Neural progenitor cell (in vitro differentiated cells): ENCODE data around the gene KLHL30. TPM values are rescaled to one million over a fixed set of nuclear protein-coding genes. Genes with fewer than 3 reads are reported as not detected.
A peak's percentile ranks its signal among the peaks of the same experiment; 100 is the strongest.

Experiments
- DNase-seq: peaks from one replicate; pipeline ENCODE4 v3.0.0-alpha.2; 2016; ENCODE audit warnings: low spot score
- H2AFZ ChIP-seq: fragments of 200-600 bp; sonication (generic); replicated peaks from 2 replicates; pipeline ENCODE4 v1.6.1; 2016; ENCODE audit warnings: antibody characterized with exemption
- H3F3A ChIP-seq: fragments of 200-600 bp; sonication (generic); 2 replicates; pipeline ENCODE4 v1.6.1; 2016; ENCODE audit warnings: antibody characterized with exemption, low read depth
- H3K27ac ChIP-seq: fragments of 200-600 bp; sonication (generic); 2 replicates; pipeline ENCODE4 v1.5.1; 2016; ENCODE audit warnings: mild to moderate bottlenecking
- H3K27me3 ChIP-seq: fragments of 200-600 bp; sonication (generic); 2 replicates; pipeline ENCODE4 v1.6.1; 2016; ENCODE audit warnings: mild to moderate bottlenecking, moderate library complexity
- H3K36me3 ChIP-seq: fragments of 200-600 bp; sonication (generic); 2 replicates; pipeline ENCODE4 v1.5.1; 2016
- H3K4me1 ChIP-seq: fragments of 200-600 bp; sonication (generic); 2 replicates; pipeline ENCODE4 v1.6.1; 2016; ENCODE audit warnings: mixed run types
- H3K4me2 ChIP-seq: fragments of 200-600 bp; sonication (generic); 2 replicates; pipeline ENCODE4 v1.6.1; 2016
- H3K4me3 ChIP-seq: fragments of 200-600 bp; sonication (generic); 2 replicates; pipeline ENCODE4 v1.5.1; 2016
- H3K79me2 ChIP-seq: fragments of 200-600 bp; sonication (generic); 2 replicates; pipeline ENCODE4 v1.6.1; 2016; ENCODE audit warnings: low read depth
- H3K9ac ChIP-seq: fragments of 200-600 bp; sonication (generic); 2 replicates; pipeline ENCODE4 v1.6.1; 2016
- H3K9me3 ChIP-seq: fragments of 200-600 bp; sonication (generic); 2 replicates; pipeline ENCODE4 v1.5.1; 2016; ENCODE audit warnings: low read depth
- H4K20me1 ChIP-seq: fragments of 200-600 bp; sonication (generic); 2 replicates; pipeline ENCODE4 v1.6.1; 2016; ENCODE audit warnings: low read depth
- H3K27ac Mint-ChIP-seq: 3 replicates; pipeline ENCODE4 v1.8.0; 2021; ENCODE audit warnings: mixed read lengths
- H3K27me3 Mint-ChIP-seq: 2 replicates; pipeline ENCODE4 v1.8.0; 2022; ENCODE audit warnings: low read depth, mild to moderate bottlenecking, inconsistent platforms, moderate library complexity, mixed read lengths; ENCODE audit not compliant: insufficient read depth
- H3K36me3 Mint-ChIP-seq: 3 replicates; pipeline ENCODE4 v1.8.0; 2021; ENCODE audit warnings: mixed read lengths
- H3K4me1 Mint-ChIP-seq: 3 replicates; pipeline ENCODE4 v1.8.0; 2021; ENCODE audit warnings: mixed read lengths
- H3K4me3 Mint-ChIP-seq: 3 replicates; pipeline ENCODE4 v1.8.0; 2021; ENCODE audit warnings: mild to moderate bottlenecking, moderate library complexity, mixed read lengths
- H3K9me3 Mint-ChIP-seq: 3 replicates; pipeline ENCODE4 v1.8.0; 2020; ENCODE audit warnings: mixed read lengths
- CTCF ChIP-seq: fragments of 200-600 bp; sonication (generic); IDR thresholded peaks from 2 replicates; pipeline ENCODE4 v1.5.1; 2017; ENCODE audit warnings: antibody characterized with exemption, mild to moderate bottlenecking
- EZH2 ChIP-seq: fragments of 200-600 bp; sonication (generic); IDR thresholded peaks from 2 replicates; pipeline ENCODE4 v1.6.1; 2017; ENCODE audit warnings: antibody characterized with exemption, mild to moderate bottlenecking, moderate library complexity
- EZH2phosphoT487 ChIP-seq: fragments of 200-600 bp; sonication (generic); IDR thresholded peaks from 2 replicates; pipeline ENCODE4 v1.6.1; 2017; ENCODE audit warnings: antibody characterized with exemption
- total RNA-seq: library from RNA; depleted of rRNA; stranded (reverse); fragments of >200 nt; gene quantifications from 2 replicates; pipeline ENCODE4 v1.2.3, GENCODE V29; 2015; ENCODE audit warnings: low replicate concordance

Gene KLHL30
- total RNA-seq, 1 donor from 2014 or later, result not detected

GRCh38 chr2:238159071-238159539 is 20.6 kb downstream of the KLHL30 start:
- Mint-ChIP-seq H3K9me3 (peaks cover under 1% of the 10 kb centered on the region), H3K4me1 (peaks cover 19% of the 10 kb centered on the region), H3K27ac (no peak overlapping the region), H3K36me3 (no peaks in the 10 kb centered on the region), H3K4me3 (peak overlapping the region; percentile 83), H3K27me3 (peaks cover 26% of the 10 kb centered on the region)
- H3K4me2 ChIP-seq, result peak overlapping the region; percentile 81
- peak overlapping the region; percentile 44 for H3K4me3 ChIP-seq
- H3K79me2 ChIP-seq, result no peaks in the 10 kb centered on the region
- H4K20me1 ChIP-seq, result peaks cover 30% of the 10 kb centered on the region
- no peak overlapping the region for H2AFZ ChIP-seq
- TF ChIP-seq EZH2, result peak; percentile 70
- no peak for TF ChIP-seq EZH2phosphoT487
- no peak for TF ChIP-seq CTCF
- H3K27me3 ChIP-seq, result peaks cover 75% of the 10 kb centered on the region
- no peaks in the 10 kb centered on the region for H3K9me3 ChIP-seq
- no peak overlapping the region for H3K27ac ChIP-seq
- H3K36me3 ChIP-seq, result no peaks in the 10 kb centered on the region
- peak; percentile 48 for DNase-seq
- H3K9ac ChIP-seq, result no peak overlapping the region
- H3F3A ChIP-seq, result peaks cover 12% of the 10 kb centered on the region
- peaks cover 11% of the 10 kb centered on the region for H3K4me1 ChIP-seq

GRCh38 chr2:238159661-238160205 is 21.3 kb downstream of the KLHL30 start:
- no peaks in the 10 kb centered on the region for H3K36me3 ChIP-seq
- H3K9ac ChIP-seq, result no peak overlapping the region
- H3K4me2 ChIP-seq, result peak overlapping the region; percentile 81
- TF ChIP-seq CTCF, result no peak
- no peak for TF ChIP-seq EZH2
- TF ChIP-seq EZH2phosphoT487, result no peak
- peaks cover under 1% of the 10 kb centered on the region for H3K9me3 Mint-ChIP-seq
- H3K27me3 ChIP-seq, result peaks cover 82% of the 10 kb centered on the region
- H3K27ac ChIP-seq, result no peak overlapping the region
- peak overlapping the region; percentile 83 for H3K4me3 Mint-ChIP-seq
- H3K4me3 ChIP-seq, result peak overlapping the region; percentile 44
- H3K27ac Mint-ChIP-seq, result no peak overlapping the region
- H4K20me1 ChIP-seq, result peaks cover 30% of the 10 kb centered on the region
- H3K9me3 ChIP-seq, result no peaks in the 10 kb centered on the region
- no peak for DNase-seq
- peaks cover 11% of the 10 kb centered on the region for H3K4me1 ChIP-seq
- H3K79me2 ChIP-seq, result no peaks in the 10 kb centered on the region
- H3K27me3 Mint-ChIP-seq, result peaks cover 29% of the 10 kb centered on the region
- H2AFZ ChIP-seq, result no peak overlapping the region
- H3K4me1 Mint-ChIP-seq, result peaks cover 16% of the 10 kb centered on the region
- H3F3A ChIP-seq, result peaks cover 12% of the 10 kb centered on the region
- peaks cover under 1% of the 10 kb centered on the region for H3K36me3 Mint-ChIP-seq

- Histone ChIP-seq H3K9ac (no peak overlapping the region), H2AFZ (no peak overlapping the region), H3K4me3 (no peak overlapping the region), H3K27ac (no peak overlapping the region), H3F3A (peaks cover 12% of the 10 kb centered on the region), H4K20me1 (peaks cover 33% of the 10 kb centered on the region), H3K4me1 (peaks cover 11% of the 10 kb centered on the region), H3K4me2 (no peak overlapping the region), H3K9me3 (no peaks in the 10 kb centered on the region), H3K36me3 (no peaks in the 10 kb centered on the region), H3K27me3 (peaks cover 89% of the 10 kb centered on the region), H3K79me2 (no peaks in the 10 kb centered on the region)
- peak overlapping the region; percentile 33 for H3K4me3 Mint-ChIP-seq
- peak; percentile 54 for TF ChIP-seq CTCF
- no peak for TF ChIP-seq EZH2phosphoT487
- peaks cover 3% of the 10 kb centered on the region for H3K36me3 Mint-ChIP-seq
- H3K9me3 Mint-ChIP-seq, result peaks cover 3% of the 10 kb centered on the region
- H3K27me3 Mint-ChIP-seq, result peaks cover 32% of the 10 kb centered on the region
- peak; percentile 62 for DNase-seq
- H3K4me1 Mint-ChIP-seq, result peaks cover 12% of the 10 kb centered on the region
- H3K27ac Mint-ChIP-seq, result no peak overlapping the region
These were observed 22.0 kb downstream of the KLHL30 start for GRCh38 chr2:238160206-238161129.
